HG03060 (cell line): ENCODE results near the gene FNDC7.
A peak's percentile ranks its signal among the peaks of the same experiment; 100 is the strongest.
"Not testable (repeated sequence)": the region's sequence is repeated elsewhere in the genome, so short reads cannot be mapped to it uniquely, and the experiment has no call there.

Source experiments
- ATAC-seq: cut with Tn5 transposase; IDR thresholded peaks from one replicate; pipeline ENCODE4 v1.9.1; 2021; ENCODE audit warnings: low read depth, moderate number of reproducible peaks; ENCODE audit not compliant: unreplicated experiment

Gene FNDC7

GRCh38 chr1:108729481-108729880, 16.8 kb downstream of the FNDC7 start:
- ATAC-seq = no peak

- no peak for ATAC-seq
These were observed 19.7 kb downstream of the FNDC7 start for GRCh38 chr1:108732398-108732797.

- ATAC-seq = no peak
These were observed 21.6 kb downstream of the FNDC7 start for GRCh38 chr1:108734171-108734865.

- ATAC-seq = no peak
These were observed 29.5 kb downstream of the FNDC7 start for GRCh38 chr1:108742253-108742652.

- ATAC-seq = no peak
These were observed 33.3 kb downstream of the FNDC7 start for GRCh38 chr1:108745980-108746381.

GRCh38 chr1:108746382-108747170, 33.9 kb downstream of the FNDC7 start, which contains the start of gene STXBP3:
STXBP3 (plus strand) TSS chr1:108746674; CDS start chr1:108746738, 64 bp downstream.
- ATAC-seq = peak; percentile 77

- ATAC-seq = no peak
These were observed 34.6 kb downstream of the FNDC7 start for GRCh38 chr1:108747171-108747850.

- ATAC-seq = no peak
These were observed 35.2 kb downstream of the FNDC7 start for GRCh38 chr1:108747898-108748297.

- no peak for ATAC-seq
These were observed 36.4 kb downstream of the FNDC7 start for GRCh38 chr1:108749081-108749480.

- no peak for ATAC-seq
These were observed 37.9 kb downstream of the FNDC7 start for GRCh38 chr1:108750476-108751181.

- ATAC-seq = no peak
These were observed 40.7 kb downstream of the FNDC7 start for GRCh38 chr1:108753363-108753762.

- ATAC-seq = no peak
These were observed 46.1 kb downstream of the FNDC7 start for GRCh38 chr1:108758796-108759195.

GRCh38 chr1:108767115-108767514, 54.4 kb downstream of the FNDC7 start:
- ATAC-seq = no peak

GRCh38 chr1:108767708-108768107, 55.0 kb downstream of the FNDC7 start:
- no peak for ATAC-seq

- ATAC-seq = no peak
These were observed 65.1 kb downstream of the FNDC7 start for GRCh38 chr1:108777839-108778238.

- no peak for ATAC-seq
These were observed 66.7 kb downstream of the FNDC7 start for GRCh38 chr1:108779455-108779854.

- ATAC-seq = no peak
These were observed 68.3 kb downstream of the FNDC7 start for GRCh38 chr1:108780937-108781574.

GRCh38 chr1:108781575-108781944, 68.9 kb downstream of the FNDC7 start:
- ATAC-seq = not testable (repeated sequence)

GRCh38 chr1:108785264-108785663, 72.6 kb downstream of the FNDC7 start:
- ATAC-seq = no peak

- ATAC-seq = no peak
These were observed 73.2 kb downstream of the FNDC7 start for GRCh38 chr1:108785880-108786279.
